SU-DHL-6 (cell line): ENCODE data around the gene ARHGAP26.

ENCODE experiments used
- EZH2phosphoT487 ChIP-seq: fragments of 200-600 bp; sonication (generic), shearing (Covaris generic); conservative IDR thresholded peaks from 2 replicates; pipeline ENCODE4 v1.6.1; 2018; ENCODE audit warnings: mild to moderate bottlenecking, antibody characterized with exemption, low read length, moderate library complexity, mixed read lengths
- TF ChIP-seq, protein P1 (sequence below): fragments of 200-600 bp; sonication (generic); IDR thresholded peaks from one replicate; pipeline ENCODE4 v1.5.1; 2017; ENCODE audit warnings: antibody characterized with exemption, mild to moderate bottlenecking, low read length, moderate library complexity; ENCODE audit not compliant: insufficient read depth, poor library complexity, severe bottlenecking

DNA sequence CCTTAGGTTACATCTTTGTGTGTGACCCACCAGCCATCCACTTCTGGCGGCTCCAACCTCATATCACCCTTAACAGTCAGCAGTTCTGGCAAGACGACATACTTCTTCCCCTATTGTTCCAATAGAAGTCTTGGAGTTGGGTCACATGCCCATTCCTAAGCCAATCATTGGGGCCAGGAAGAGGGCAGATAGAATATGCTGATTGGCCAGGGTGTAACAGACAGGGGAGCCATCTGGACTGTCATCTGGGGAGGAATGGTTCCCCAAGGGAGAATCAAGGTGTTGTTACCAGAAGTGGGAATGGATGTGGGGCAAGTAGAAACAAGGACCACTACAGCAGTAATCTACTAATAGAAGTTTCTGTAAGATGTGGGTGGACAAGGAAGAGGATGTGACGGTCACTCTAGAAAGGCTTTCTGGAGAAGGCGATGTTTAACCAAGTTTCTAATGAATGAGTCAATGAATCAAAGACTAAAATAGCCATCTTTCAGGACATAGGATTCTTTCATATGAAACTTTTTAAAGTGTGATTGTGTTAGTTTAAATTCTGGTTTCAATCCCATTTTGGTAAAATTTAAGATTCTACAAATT, 200.4 kb downstream of the ARHGAP26 start:
- no peak for TF ChIP-seq EZH2phosphoT487
- TF ChIP-seq, protein P1, sequence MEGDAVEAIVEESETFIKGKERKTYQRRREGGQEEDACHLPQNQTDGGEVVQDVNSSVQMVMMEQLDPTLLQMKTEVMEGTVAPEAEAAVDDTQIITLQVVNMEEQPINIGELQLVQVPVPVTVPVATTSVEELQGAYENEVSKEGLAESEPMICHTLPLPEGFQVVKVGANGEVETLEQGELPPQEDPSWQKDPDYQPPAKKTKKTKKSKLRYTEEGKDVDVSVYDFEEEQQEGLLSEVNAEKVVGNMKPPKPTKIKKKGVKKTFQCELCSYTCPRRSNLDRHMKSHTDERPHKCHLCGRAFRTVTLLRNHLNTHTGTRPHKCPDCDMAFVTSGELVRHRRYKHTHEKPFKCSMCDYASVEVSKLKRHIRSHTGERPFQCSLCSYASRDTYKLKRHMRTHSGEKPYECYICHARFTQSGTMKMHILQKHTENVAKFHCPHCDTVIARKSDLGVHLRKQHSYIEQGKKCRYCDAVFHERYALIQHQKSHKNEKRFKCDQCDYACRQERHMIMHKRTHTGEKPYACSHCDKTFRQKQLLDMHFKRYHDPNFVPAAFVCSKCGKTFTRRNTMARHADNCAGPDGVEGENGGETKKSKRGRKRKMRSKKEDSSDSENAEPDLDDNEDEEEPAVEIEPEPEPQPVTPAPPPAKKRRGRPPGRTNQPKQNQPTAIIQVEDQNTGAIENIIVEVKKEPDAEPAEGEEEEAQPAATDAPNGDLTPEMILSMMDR = no peak
